Cardiac muscle cell (in vitro differentiated cells and primary cell): ENCODE measurements around the gene R3HCC1L. TPM values are rescaled to one million over a fixed set of nuclear protein-coding genes. Genes with fewer than 3 reads are reported as not detected.

Experiments
- DNase-seq, 2 donors: peaks; one replicate each; pipeline versions ENCODE4 v3.0.0 to v3.0.0-alpha.2; 2010 to 2017; ENCODE audit warnings: low read depth in 1 of 2, low spot score in 1 of 2
- H3K27ac ChIP-seq: fragments of 200-600 bp; sonication (generic); 2 replicates; pipeline ENCODE4 v1.5.1; 2016
- H3K27me3 ChIP-seq: fragments of 200-600 bp; sonication (generic); 2 replicates; pipeline ENCODE4 v1.6.0; 2016; ENCODE audit warnings: control low read depth
- H3K36me3 ChIP-seq: fragments of 200-600 bp; sonication (generic); 2 replicates; pipeline ENCODE4 v1.5.1; 2016; ENCODE audit warnings: control low read depth
- H3K4me1 ChIP-seq: fragments of 200-600 bp; sonication (generic); 2 replicates; pipeline ENCODE4 v1.8.1; 2017; ENCODE audit warnings: low read depth, mild to moderate bottlenecking, mixed run types
- H3K4me3 ChIP-seq: fragments of 200-600 bp; sonication (generic); 2 replicates; pipeline ENCODE4 v1.5.1; 2016; ENCODE audit warnings: mild to moderate bottlenecking
- H3K9me3 ChIP-seq: fragments of 200-600 bp; sonication (generic); 2 replicates; pipeline ENCODE4 v1.5.1; 2017; ENCODE audit warnings: low read depth, mild to moderate bottlenecking, control low read depth
- CTCF ChIP-seq: IDR thresholded peaks from 2 replicates; pipeline ENCODE4 v1.5.1; 2012; ENCODE audit warnings: low read depth, mild to moderate bottlenecking, low read length
- polyA plus RNA-seq: library from polyadenylated mRNA; unstranded; fragments of >200 nt; fragmentation: Nextera tagmentation; extraction: Ambion mirVana; gene quantifications from 2 replicates; pipeline ENCODE4 v1.2.1, GENCODE V29; 2016
- total RNA-seq: library from RNA; depleted of rRNA; stranded (reverse); fragments of >200 nt; gene quantifications from 2 replicates; pipeline ENCODE4 v1.2.3, GENCODE V29; 2016

The R3HCC1L gene
- total and polyA plus RNA-seq, 2 experiments from 2014 or later, result 15.8 to 16.9 TPM

GRCh38 chr10:98231417-98231816 is 97.0 kb downstream of the R3HCC1L start:
- Histone ChIP-seq H3K4me1 (peaks cover 2% of the 10 kb centered on the region), H3K36me3 (no peaks in the 10 kb centered on the region), H3K4me3 (no peak overlapping the region), H3K27ac (no peak overlapping the region), H3K9me3 (no peaks in the 10 kb centered on the region), H3K27me3 (no peaks in the 10 kb centered on the region)
- no peak for TF ChIP-seq CTCF
- DNase-seq, result no peak

- no peak overlapping the region for H3K27ac ChIP-seq
- peak in 1 of 2 donors; percentile 9 for DNase-seq
- H3K9me3 ChIP-seq, result no peaks in the 10 kb centered on the region
- H3K4me3 ChIP-seq, result no peak overlapping the region
- TF ChIP-seq CTCF, result no peak
- H3K4me1 ChIP-seq, result peaks cover 6% of the 10 kb centered on the region
- no peaks in the 10 kb centered on the region for H3K27me3 ChIP-seq
- no peaks in the 10 kb centered on the region for H3K36me3 ChIP-seq
These were observed 101.4 kb downstream of the R3HCC1L start for GRCh38 chr10:98235846-98236245.

DNA sequence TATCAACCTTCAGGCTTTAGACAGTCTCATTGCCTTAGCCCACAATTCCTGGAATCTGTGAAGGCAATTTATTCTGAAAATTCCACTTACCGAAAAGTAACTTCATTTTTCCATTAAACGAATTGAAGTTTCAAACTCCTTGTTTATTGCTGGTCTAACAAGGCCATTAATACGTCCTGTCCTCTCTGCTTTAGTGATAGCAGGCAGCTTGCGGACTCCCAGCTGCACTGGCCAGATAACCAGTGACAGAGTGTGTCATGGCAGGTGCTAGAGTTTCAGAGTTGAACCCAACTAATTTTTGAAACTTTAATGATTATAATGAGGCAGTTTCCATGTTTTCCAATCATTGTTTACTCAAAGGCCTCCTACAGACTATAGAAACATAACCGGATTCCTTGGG is 102.4 kb downstream of the R3HCC1L start:
- no peak for DNase-seq
- Histone ChIP-seq H3K27me3 (no peaks in the 10 kb centered on the region), H3K27ac (peak overlapping the region; percentile 63), H3K9me3 (no peaks in the 10 kb centered on the region), H3K4me1 (peaks cover 6% of the 10 kb centered on the region), H3K4me3 (no peak overlapping the region), H3K36me3 (no peaks in the 10 kb centered on the region)
- TF ChIP-seq CTCF, result no peak

GRCh38 chr10:98238391-98238790 is 103.9 kb downstream of the R3HCC1L start:
- no peak for DNase-seq
- Histone ChIP-seq H3K27ac (no peak overlapping the region), H3K4me3 (no peak overlapping the region), H3K36me3 (no peaks in the 10 kb centered on the region), H3K27me3 (no peaks in the 10 kb centered on the region), H3K4me1 (peaks cover 6% of the 10 kb centered on the region), H3K9me3 (no peaks in the 10 kb centered on the region)
- no peak for TF ChIP-seq CTCF

GRCh38 chr10:98240524-98240923 is 106.1 kb downstream of the R3HCC1L start:
- DNase-seq, result no peak
- Histone ChIP-seq H3K36me3 (peaks cover 15% of the 10 kb centered on the region), H3K9me3 (no peaks in the 10 kb centered on the region)

More at GRCh38 chr10:98240524-98240923, 106.1 kb downstream of the R3HCC1L start:
- H3K27me3 ChIP-seq, result no peaks in the 10 kb centered on the region
- peaks cover 6% of the 10 kb centered on the region for H3K4me1 ChIP-seq
- no peak for TF ChIP-seq CTCF
- H3K4me3 ChIP-seq, result no peak overlapping the region
- H3K27ac ChIP-seq, result no peak overlapping the region
